Loucy (cell line): ENCODE data around the gene LRRC26.

Experiments
- H2AFZ ChIP-seq: fragments of 200-600 bp; sonication (generic); 2 replicates; pipeline ENCODE4 v1.6.0; 2016; ENCODE audit warnings: antibody characterized with exemption, mild to moderate bottlenecking, low read length, moderate library complexity
- H3F3A ChIP-seq: fragments of 200-600 bp; 2 replicates; pipeline ENCODE4 v1.6.0; 2016; ENCODE audit warnings: antibody characterized with exemption, low read depth, mild to moderate bottlenecking
- H3K27me3 ChIP-seq: fragments of 200-600 bp; sonication (generic); 2 replicates; pipeline ENCODE4 v1.6.1; 2014; ENCODE audit warnings: low read length, mild to moderate bottlenecking; ENCODE audit not compliant: insufficient read depth, poor library complexity, severe bottlenecking
- H3K36me3 ChIP-seq: fragments of 200-600 bp; sonication (generic); 2 replicates; pipeline ENCODE4 v1.6.1; 2016; ENCODE audit warnings: low read length; ENCODE audit not compliant: insufficient read depth
- H3K4me1 ChIP-seq: fragments of 200-600 bp; sonication (generic); 2 replicates; pipeline ENCODE4 v1.5.1; 2014; ENCODE audit warnings: low read length, mild to moderate bottlenecking; ENCODE audit not compliant: insufficient read depth, poor library complexity, severe bottlenecking
- H3K4me2 ChIP-seq: fragments of 200-600 bp; sonication (generic); 2 replicates; pipeline ENCODE4 v1.6.0; 2014; ENCODE audit warnings: antibody characterized with exemption, low read length, low read depth, mild to moderate bottlenecking; ENCODE audit not compliant: poor library complexity, severe bottlenecking
- H3K4me3 ChIP-seq: fragments of 200-600 bp; sonication (generic); 2 replicates; pipeline ENCODE4 v1.5.1; 2014; ENCODE audit warnings: low read length, mild to moderate bottlenecking, mixed read lengths; ENCODE audit not compliant: poor library complexity, severe bottlenecking
- H3K79me2 ChIP-seq: fragments of 200-600 bp; sonication (generic); 2 replicates; pipeline ENCODE4 v1.6.1; 2014; ENCODE audit warnings: low read length; ENCODE audit not compliant: insufficient read depth
- H3K9ac ChIP-seq: fragments of 200-600 bp; sonication (generic); 2 replicates; pipeline ENCODE4 v1.6.0; 2014; ENCODE audit warnings: mild to moderate bottlenecking, low read depth, low read length, moderate library complexity; ENCODE audit not compliant: poor library complexity, severe bottlenecking
- H3K9me2 ChIP-seq: fragments of 200-600 bp; sonication (generic); replicated peaks from 2 replicates; pipeline ENCODE4 v1.6.1; 2016; ENCODE audit warnings: low read depth, low read length, mixed read lengths
- H3K9me3 ChIP-seq: fragments of 200-600 bp; sonication (generic); 2 replicates; pipeline ENCODE4 v1.6.1; 2014; ENCODE audit warnings: mild to moderate bottlenecking, antibody characterized with exemption, low read length, low read depth; ENCODE audit not compliant: insufficient read depth
- H4K20me1 ChIP-seq: fragments of 200-600 bp; sonication (generic); 2 replicates; pipeline ENCODE4 v1.6.0; 2014; ENCODE audit warnings: antibody characterized with exemption, low read length, mild to moderate bottlenecking; ENCODE audit not compliant: insufficient read depth, poor library complexity, severe bottlenecking
- CTCF ChIP-seq: fragments of 200-600 bp; sonication (generic); conservative IDR thresholded peaks from 2 replicates; pipeline ENCODE4 v1.5.1; 2014; ENCODE audit warnings: mild to moderate bottlenecking, antibody characterized with exemption, low read length
- EZH2phosphoT487 ChIP-seq: fragments of 200-600 bp; IDR thresholded peaks from 2 replicates; pipeline ENCODE4 v1.6.1; 2018; ENCODE audit warnings: antibody characterized with exemption, mild to moderate bottlenecking, moderate library complexity, borderline replicate concordance

Gene LRRC26

GRCh38 chr9:137211532-137211931 is 41.7 kb upstream of the LRRC26 start:
- H3K4me1 ChIP-seq: peaks cover 11% of the 10 kb centered on the region
- no peaks in the 10 kb centered on the region for H3K9me2 ChIP-seq
- H3K9ac ChIP-seq: no peak overlapping the region

GRCh38 chr9:137206602-137207001 is 36.8 kb upstream of the LRRC26 start:
- Histone ChIP-seq H3K9me3 (no peaks in the 10 kb centered on the region), H3K4me1 (peaks cover 30% of the 10 kb centered on the region), H3K9me2 (no peaks in the 10 kb centered on the region), H3K27me3 (no peaks in the 10 kb centered on the region), H3K36me3 (no peaks in the 10 kb centered on the region), H3F3A (no peaks in the 10 kb centered on the region), H3K4me3 (peak overlapping the region; percentile 99), H3K4me2 (peak overlapping the region; percentile 92), H3K9ac (peak overlapping the region; percentile 98), H2AFZ (no peak overlapping the region), H4K20me1 (peaks cover 23% of the 10 kb centered on the region), H3K79me2 (peaks cover 54% of the 10 kb centered on the region)
- TF ChIP-seq EZH2phosphoT487 (no peak), CTCF (no peak)

More at GRCh38 chr9:137211532-137211931, 41.7 kb upstream of the LRRC26 start:
- Histone ChIP-seq H3K27me3 (no peaks in the 10 kb centered on the region), H3K4me2 (no peak overlapping the region), H3K4me3 (no peak overlapping the region), H3F3A (no peaks in the 10 kb centered on the region), H3K36me3 (no peaks in the 10 kb centered on the region), H3K9me3 (no peaks in the 10 kb centered on the region), H2AFZ (no peak overlapping the region), H4K20me1 (peaks cover 5% of the 10 kb centered on the region), H3K79me2 (peaks cover 15% of the 10 kb centered on the region)
- TF ChIP-seq EZH2phosphoT487: no peak
- TF ChIP-seq CTCF: no peak

- Histone ChIP-seq H3F3A (no peaks in the 10 kb centered on the region), H3K4me2 (peak within 1 kb of the TSS; percentile 92), H3K36me3 (no peaks in the 10 kb centered on the region), H3K27me3 (no peaks in the 10 kb centered on the region), H3K4me1 (peaks cover 34% of the 10 kb centered on the region), H3K79me2 (peaks cover 60% of the 10 kb centered on the region), H3K9me2 (no peaks in the 10 kb centered on the region), H3K9me3 (no peaks in the 10 kb centered on the region), H3K9ac (peak within 1 kb of the TSS; percentile 98), H2AFZ (peak within 1 kb of the TSS; percentile 43; the same call in 1 of the 2 replicates), H3K4me3 (peak within 1 kb of the TSS; percentile 99), H4K20me1 (peaks cover 23% of the 10 kb centered on the region)
- TF ChIP-seq CTCF (no peak), EZH2phosphoT487 (no peak)
Measured at GRCh38 chr9:137205126-137206069, 35.5 kb upstream of the LRRC26 start, which contains the start of the genes NDOR1 and TMEM203. Gene NDOR1, plus strand, starts transcription at chr9:137205700. Its CDS starts 78 bp downstream, at chr9:137205778. Gene TMEM203, minus strand, starts transcription at chr9:137205648. Its CDS starts 234 bp downstream, at chr9:137205414.
